Measurements from ENCODE around the gene ZNF805. TPM values are rescaled to one million over a fixed set of nuclear protein-coding genes. Genes with fewer than 3 reads are reported as not detected.
A peak's percentile ranks its signal among the peaks of the same experiment; 100 is the strongest.

ZNF805 gene
- total and polyA plus RNA-seq, 2 of the 13 experiments (the other 11 are each of a cell fraction or from before 2014, with no cell fraction given): 5.1 to 12.8 TPM

DNA sequence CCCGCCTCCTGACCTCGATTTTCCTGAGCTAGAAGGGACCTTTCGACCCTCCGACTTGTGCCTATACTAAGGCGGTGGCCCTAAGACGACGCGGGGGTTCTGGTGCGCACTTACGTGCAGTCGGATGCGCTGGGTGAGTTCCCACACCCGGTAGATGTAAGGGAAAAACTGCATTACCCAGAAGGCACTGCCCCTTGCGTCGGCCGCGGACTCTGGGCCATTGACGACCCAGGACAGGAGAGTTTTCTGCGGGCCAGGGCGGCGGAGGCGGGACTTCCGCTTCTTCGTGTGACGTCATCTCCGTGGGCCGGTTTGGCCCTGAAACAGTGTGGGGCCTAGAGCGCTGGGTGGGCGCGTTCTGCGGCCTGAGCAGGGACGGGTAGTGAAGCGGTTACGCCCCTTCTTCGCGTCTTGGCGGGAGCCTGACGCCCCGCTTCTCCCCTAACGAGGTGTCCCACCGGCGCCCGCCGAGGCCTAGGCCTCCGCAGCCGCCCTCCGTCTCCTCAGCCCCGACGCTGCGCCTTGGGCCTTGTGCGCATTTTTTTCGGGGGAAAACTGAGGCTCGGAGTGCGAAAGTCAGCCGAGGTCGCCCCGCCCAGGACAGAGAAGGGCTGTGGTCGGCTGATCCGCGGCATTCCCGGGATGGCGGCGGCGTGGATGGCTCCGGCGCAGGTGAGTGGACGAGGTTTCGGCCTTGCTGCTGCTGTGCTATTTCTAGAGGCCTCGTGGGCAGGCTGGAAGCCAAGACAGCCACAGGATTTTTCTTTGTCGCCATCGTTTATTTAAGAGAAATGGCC lies 39.9 kb downstream of the ZNF805 start, which contains the start of gene ZNF460 (continued):
- TF ChIP-seq ZSCAN31 (CRISPR knock-in tag; IDR thresholded peaks at IDR 0.05; ENCODE audit: low read depth) (peak; percentile 82), ELF1 (CRISPR knock-in tag; IDR thresholded peaks at IDR 0.05) (peak; percentile 51), IKZF4 (CRISPR knock-in tag; IDR thresholded peaks at IDR 0.05; ENCODE audit: borderline replicate concordance, low read depth, not compliant biosample characterization) (peak; percentile 85), ZBTB38 (CRISPR knock-in tag; IDR thresholded peaks at IDR 0.05) (peak; percentile 82), ZBTB7B (CRISPR knock-in tag; IDR thresholded peaks at IDR 0.05) (peak; percentile 92), ZSCAN9 (CRISPR knock-in tag; IDR thresholded peaks at IDR 0.05; ENCODE audit: borderline replicate concordance) (peak; percentile 41; the same call in 1 of the 2 replicates), NFYC (CRISPR knock-in tag; IDR thresholded peaks at IDR 0.05) (peak; percentile 87), HOXA7 (CRISPR knock-in tag; IDR thresholded peaks at IDR 0.05) (no peak), HDAC1 (CRISPR knock-in tag; IDR thresholded peaks at IDR 0.05) (peak; percentile 77), ZNF546 (CRISPR knock-in tag; conservative IDR thresholded peaks at IDR 0.05) (peak; percentile 69; the same call in 1 of the 2 replicates), ZNF598 (CRISPR knock-in tag; IDR thresholded peaks at IDR 0.05; ENCODE audit: borderline replicate concordance) (0 out of 2 replicates have a peak, but pooled peaks have one; percentile 23), ZNF543 (CRISPR knock-in tag; IDR thresholded peaks at IDR 0.05) (peak; percentile 28; the same call in 1 of the 2 replicates), FOSL1 (CRISPR knock-in tag; IDR thresholded peaks at IDR 0.05; ENCODE audit: borderline replicate concordance) (no peak), HNRNPUL1 (IDR thresholded peaks at IDR 0.05; ENCODE audit: low read depth, low read length) (no peak), ZSCAN29 (CRISPR knock-in tag; conservative IDR thresholded peaks at IDR 0.05) (no peak), JUND (CRISPR knock-in tag; IDR thresholded peaks at IDR 0.05) (peak; percentile 56; the same call in 1 of the 2 replicates), ZNF839 (CRISPR knock-in tag; IDR thresholded peaks at IDR 0.05; ENCODE audit: borderline replicate concordance) (no peak)
- TF ChIP-seq, protein P1, sequence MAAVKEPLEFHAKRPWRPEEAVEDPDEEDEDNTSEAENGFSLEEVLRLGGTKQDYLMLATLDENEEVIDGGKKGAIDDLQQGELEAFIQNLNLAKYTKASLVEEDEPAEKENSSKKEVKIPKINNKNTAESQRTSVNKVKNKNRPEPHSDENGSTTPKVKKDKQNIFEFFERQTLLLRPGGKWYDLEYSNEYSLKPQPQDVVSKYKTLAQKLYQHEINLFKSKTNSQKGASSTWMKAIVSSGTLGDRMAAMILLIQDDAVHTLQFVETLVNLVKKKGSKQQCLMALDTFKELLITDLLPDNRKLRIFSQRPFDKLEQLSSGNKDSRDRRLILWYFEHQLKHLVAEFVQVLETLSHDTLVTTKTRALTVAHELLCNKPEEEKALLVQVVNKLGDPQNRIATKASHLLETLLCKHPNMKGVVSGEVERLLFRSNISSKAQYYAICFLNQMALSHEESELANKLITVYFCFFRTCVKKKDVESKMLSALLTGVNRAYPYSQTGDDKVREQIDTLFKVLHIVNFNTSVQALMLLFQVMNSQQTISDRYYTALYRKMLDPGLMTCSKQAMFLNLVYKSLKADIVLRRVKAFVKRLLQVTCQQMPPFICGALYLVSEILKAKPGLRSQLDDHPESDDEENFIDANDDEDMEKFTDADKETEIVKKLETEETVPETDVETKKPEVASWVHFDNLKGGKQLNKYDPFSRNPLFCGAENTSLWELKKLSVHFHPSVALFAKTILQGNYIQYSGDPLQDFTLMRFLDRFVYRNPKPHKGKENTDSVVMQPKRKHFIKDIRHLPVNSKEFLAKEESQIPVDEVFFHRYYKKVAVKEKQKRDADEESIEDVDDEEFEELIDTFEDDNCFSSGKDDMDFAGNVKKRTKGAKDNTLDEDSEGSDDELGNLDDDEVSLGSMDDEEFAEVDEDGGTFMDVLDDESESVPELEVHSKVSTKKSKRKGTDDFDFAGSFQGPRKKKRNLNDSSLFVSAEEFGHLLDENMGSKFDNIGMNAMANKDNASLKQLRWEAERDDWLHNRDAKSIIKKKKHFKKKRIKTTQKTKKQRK (IDR thresholded peaks at IDR 0.05; ENCODE audit: low read length): no peak
- TF ChIP-seq, protein P2, sequence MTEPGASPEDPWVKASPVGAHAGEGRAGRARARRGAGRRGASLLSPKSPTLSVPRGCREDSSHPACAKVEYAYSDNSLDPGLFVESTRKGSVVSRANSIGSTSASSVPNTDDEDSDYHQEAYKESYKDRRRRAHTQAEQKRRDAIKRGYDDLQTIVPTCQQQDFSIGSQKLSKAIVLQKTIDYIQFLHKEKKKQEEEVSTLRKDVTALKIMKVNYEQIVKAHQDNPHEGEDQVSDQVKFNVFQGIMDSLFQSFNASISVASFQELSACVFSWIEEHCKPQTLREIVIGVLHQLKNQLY (CRISPR knock-in tag; IDR thresholded peaks at IDR 0.05): peak; percentile 15; the same call in 1 of the 2 replicates
- TF ChIP-seq, protein P3, sequence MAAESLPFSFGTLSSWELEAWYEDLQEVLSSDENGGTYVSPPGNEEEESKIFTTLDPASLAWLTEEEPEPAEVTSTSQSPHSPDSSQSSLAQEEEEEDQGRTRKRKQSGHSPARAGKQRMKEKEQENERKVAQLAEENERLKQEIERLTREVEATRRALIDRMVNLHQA (CRISPR knock-in tag; IDR thresholded peaks at IDR 0.05): no peak

Data from HepG2 (cell line).